GM18907 (cell line): ENCODE results near the gene NGEF.

Source experiments
- ATAC-seq: cut with Tn5 transposase; IDR thresholded peaks from one replicate; pipeline ENCODE4 v1.9.1; 2021; ENCODE audit warnings: mild to moderate bottlenecking, moderate library complexity; ENCODE audit not compliant: unreplicated experiment

NGEF gene

DNA sequence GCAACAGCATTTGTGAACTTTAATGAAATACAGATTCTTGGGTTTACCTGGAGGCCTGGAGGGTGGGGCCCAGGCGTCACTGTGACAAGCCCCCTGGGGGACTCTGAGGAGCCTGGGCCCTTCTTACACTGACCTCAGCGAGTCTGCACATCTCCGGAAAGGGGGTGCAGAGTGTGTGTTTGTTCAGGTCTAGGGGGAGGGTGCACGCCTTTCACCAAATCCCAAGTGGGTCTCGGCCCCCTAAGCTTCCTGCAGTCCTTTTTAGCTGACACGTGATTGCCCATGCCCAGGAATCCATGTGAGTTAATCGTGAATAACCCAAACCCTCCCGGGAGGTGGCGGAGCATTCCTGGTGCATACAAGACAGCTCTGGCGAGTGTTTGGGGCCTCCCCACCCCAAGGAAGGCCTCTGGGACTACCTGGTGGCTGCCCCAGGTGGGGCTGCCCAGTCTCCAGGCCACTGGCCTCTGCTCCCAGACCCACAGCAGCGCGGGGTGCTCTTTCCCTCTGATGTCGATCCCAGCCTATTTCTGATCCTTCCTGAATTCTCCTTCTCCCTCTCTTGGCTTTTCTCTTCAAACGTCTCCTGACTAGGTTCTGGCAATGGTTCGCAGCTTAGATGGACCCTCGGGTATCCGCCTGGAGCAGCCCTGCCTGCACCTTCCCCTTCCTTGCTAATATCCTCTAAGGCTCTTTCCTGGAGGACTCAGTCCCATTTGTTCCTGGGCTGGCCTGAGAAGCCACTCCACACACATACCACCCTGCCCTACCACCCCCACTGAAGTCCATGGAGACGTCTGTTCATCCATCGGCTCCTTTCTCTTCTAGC, 10.0 kb downstream of the NGEF start:
- ATAC-seq = no peak

DNA sequence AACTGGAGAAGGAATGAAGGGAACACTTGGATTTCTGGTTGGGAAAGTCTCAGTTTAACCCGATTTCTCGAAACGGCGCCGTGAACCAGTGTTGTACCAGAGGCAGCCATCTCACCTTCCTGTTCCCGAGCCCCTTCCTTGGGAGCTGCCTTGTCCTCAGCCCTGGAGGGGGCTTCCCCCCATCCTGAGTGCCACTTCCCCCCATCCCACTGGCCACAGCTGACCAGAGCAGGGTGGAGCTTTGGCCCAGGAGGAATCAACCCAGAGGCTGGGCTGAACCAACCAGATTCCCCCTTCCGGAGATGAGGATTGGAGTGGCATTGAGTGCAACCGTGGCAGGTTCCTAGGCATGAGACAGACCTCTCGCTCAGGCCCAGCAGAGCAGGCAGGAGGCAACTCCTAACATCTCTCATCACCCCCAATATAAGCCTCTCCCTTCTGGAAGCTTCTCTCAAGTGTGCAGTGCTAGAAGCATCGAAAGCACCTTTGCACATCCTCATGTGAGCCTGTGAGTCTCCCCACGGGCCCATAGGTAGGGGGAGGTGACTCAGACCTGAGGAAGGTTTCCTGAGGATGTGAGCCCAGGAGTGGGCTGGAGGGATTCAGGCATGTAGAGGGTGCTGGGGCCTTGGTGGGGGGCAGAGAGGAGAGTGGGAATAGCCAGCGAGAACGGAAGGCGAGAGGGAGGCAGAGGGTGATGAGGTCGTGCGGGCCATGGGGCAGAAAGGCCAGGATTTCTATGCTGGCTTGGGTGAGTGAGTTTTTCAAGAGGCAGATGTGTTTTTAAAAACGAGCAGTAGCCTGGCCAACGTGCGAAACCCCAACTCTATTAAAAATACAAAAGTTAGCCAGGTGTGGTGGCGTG, 11.9 kb downstream of the NGEF start:
- no peak for ATAC-seq

DNA sequence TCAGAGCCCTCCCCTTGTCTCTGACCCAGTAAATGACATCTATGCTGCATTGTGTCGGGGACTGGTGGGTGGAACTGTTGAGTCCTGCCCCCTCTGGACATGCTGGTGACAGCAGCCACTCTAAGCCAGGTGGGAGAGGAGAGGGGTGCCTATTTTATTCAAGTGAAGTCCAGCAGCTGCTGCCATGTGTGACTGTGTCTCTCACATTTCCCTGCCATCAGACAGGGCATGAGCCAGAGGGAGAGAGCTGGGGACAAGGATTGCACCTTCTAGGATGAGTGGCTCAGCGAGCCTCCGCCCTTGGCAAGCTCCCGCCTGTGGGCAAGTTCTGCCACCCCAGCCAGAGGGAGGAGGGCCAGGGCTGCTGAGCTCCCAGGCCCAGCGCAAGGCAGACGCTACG, 13.7 kb downstream of the NGEF start:
- no peak for ATAC-seq

DNA sequence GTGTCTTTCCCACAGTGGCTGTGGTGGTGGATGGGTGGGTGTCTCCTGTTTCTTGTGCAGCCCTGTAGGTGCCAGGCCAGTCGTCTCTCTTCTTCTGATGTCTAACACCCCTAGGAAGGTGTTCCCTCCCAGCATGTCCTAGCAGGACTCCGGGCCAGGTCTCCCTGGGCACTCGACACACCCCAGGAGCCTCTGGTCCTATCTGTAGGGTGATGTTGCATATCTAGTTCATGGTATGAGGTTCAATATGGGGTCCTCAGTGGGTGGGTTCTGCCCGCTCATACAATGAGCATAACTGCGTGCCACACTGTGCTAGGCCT, 14.4 kb downstream of the NGEF start:
- no peak for ATAC-seq

DNA sequence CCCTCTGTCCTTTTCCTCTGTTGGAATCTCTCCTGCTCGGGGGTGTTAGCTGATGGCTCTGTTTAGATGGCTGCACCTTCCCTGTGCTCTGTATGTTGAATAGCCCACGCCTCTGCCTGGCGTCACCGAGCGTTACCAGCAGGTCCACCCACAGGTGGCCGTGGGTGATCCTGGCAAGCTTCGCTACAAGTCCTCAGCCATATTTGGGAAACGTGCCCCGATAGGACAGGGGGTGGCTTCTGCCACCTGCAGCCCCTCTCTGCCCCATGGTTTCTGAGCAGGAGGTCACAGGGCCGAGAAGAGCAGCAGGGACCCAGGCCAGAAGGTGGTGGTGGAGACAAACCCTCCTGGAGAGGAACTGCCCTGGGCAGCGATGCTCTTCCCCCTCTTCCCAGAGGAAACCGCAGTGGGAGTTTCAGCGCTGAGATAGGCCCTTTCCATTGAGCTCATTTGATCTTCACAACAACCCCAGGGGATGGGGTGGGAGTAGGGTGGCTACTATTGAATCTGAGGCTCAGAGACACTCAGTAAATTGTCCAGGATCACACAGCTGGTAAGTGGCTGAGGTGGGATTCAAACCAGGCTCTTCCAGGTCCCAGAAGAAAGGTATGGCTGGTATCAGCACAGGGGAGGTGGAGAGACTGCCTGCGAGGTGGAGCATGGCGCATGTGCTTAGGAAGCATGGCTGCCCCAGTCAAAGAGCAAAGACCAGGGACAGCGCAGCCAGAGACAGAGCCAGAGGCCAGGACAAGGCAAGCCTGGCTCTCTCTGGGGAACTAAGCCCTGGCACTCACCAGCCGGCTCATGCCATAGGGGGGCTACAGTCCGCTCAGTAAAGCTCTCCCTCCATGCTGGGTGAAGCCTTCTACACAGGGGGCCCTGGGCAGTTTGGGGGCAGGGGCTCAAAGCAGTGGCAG, 15.0 kb downstream of the NGEF start:
- no peak for ATAC-seq

DNA sequence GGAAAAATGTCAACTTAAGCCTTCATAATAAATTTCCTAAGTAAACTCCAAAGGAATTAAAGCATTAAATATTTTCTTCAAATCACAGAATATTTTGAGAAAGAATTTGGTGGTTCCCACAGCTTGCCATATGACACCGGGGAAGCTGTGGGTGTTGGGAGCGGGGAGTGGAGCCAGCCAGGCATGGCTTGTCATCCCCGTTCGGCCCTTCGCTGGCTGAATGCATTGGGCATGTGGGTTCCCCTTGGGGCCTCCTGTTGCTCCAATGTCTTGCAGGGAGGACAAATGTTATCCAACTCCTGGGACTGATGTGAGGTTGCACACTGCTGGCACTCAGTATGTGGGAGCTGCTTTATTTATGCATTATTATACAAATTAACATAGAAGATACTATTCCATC, 18.6 kb downstream of the NGEF start:
- no peak for ATAC-seq

DNA sequence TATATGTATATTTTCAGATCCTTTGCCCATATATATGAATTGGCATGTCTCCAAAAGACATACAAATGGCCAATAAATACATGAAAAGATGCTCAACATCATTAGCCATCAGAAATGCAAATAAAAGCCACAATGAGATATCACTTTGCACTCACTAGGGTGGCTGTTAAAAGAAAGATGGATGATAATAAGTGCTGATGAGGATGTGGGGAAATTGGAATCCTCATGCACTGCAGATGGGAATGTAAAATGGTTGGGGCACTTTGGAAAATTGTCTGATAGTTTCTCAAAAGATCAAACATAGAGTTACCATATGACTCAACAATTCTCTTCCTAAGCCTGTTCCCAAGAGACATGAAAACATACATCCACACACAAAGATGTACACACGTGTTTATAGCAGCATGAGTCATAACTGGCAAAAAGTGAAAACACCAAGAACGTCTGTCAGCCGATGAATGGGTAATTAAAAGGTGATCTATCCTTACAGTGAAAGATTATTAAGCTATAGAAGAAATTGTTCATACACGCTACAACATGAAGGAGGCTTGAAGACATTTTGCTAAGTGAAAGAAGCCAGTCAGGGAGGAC, 19.7 kb downstream of the NGEF start:
- ATAC-seq = no peak

DNA sequence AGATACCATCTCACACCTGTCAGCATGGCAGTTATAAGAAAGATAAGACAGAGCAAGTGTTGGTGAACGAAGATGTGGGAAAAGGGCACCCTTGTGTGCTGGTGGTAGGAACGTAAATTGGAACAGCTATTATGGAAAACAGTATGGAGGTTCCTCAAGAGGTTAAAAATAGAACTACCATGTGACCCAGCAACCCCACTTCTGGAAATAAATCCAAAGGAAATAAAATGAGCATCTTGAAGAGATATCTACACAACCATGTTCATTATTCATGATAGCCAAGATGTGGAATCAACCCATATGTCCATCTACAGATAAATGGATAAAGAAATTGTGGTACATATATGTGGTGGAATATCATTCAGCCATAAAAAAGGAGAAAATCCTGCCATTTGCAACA, 26.9 kb downstream of the NGEF start:
- no peak for ATAC-seq

DNA sequence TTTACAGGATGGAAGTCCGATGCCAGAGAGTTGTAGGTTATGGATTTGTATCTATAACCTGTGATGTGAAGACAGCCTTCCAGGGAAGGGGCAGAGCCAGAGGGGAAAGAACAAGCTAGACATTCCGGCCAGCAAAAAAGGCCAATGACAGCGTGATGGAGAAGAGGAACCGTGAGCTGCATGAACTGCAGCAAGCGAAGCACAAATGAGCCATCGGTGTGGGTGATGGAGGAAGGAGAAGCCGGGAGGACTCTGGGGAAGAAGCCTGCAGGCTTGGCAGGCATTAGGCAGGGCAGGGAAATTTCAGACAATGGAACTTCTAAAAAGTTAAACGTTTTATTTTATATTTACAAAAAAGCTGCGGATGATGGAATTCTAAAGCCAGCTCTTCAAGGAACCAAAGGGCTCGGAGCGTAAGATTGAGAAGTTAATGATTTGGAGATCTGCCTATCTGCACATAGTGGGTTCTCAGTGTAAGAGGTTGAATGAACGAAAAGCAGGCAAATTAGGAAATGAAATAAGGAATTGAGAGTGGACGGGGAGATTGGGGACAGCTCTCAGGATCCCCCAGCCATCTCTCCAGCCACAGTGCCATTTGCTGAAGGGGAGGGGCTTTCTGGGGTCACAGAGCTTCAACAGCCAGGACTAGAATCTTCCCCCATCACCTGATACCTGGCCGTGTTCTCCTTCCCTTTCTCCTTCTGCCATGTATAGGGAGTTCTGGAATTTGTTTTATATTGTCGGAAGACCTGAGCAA, 28.4 kb downstream of the NGEF start:
- ATAC-seq = no peak

DNA sequence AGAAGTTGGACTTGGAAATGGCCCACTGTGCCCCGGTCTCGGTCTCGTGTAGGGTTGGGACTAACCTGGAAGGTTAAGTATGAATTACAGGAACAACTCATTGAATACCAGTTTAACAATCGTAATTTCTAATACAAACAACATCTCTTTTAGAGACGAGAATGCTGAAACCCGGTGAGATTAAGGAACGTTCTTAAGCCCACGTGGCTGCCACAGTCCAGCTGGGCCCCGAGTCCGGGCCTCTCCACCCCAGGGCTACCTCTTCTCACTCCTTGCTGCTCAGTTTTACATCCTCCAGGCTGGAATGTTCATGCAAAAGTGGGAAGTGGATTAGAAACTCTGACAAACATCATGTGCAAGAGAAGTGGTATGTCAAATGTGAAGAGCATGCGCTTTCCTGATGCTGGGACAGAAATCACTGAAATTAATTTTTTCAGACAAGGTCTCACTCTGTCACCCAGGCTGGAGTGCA, 29.4 kb downstream of the NGEF start:
- no peak for ATAC-seq

DNA sequence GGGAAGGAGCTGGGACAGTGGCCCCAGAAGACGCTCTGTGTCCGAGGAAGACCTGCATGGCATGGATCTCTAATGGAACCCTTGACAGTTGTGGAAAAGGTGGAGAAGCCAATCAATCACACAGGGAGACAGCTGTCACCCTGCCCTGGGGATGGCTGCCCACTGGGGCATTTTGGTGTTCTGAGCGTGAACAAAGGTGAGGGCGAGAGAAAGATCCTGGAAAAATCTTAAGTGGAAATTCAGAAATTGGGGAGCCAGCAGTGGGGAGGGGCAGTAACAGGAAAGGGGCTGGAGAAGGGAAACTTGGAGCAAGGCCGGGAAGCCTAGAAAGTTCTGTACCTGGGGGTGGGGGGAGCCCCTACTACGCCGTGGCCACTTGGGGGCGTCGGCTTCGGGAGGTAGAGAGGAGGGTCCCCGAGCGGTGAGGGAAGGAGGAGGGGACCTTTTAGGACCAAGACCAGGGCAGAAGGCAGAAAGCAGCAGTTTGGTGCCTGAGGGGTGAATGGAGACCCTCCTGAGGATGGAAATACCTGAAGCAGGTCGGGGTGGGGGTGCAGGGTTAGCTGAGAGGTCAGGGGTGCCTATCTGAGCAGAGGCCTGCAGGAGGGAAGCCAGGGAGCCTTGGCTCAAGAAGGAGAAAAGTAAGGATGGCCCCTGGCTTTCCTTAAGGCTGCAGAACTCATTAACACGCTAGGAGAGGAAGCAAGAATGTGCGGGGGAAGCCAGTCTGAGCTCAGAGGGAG, 30.0 kb downstream of the NGEF start:
- ATAC-seq = no peak

DNA sequence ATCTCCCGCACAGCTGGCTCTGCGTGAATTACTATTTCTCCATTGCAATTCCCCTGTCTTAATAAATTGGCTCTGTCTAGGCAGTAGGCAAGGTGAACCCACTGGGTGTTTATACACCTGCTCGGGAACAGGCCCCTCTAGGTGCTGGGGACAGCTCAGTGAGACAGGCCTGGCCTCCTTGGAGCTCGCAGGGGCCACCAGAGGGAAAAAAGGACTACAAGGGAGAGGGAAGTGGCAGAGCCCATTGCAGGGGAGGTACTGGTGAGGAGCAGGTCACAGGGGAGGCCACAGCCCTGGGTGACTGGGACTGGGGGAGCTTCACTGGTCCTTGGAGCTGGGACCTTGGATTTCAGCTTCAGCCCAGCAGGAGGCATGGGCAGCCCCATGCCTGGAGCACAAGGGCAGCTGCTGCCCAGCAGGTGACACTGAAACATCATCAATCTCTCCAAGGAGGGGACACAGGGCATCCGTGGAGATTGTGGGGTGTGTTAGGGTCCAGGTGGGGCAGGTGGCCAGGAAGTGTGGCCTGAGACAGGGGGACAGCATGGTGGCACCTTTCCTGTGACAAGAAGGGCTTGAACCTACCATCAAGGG, 31.2 kb downstream of the NGEF start:
- no peak for ATAC-seq

DNA sequence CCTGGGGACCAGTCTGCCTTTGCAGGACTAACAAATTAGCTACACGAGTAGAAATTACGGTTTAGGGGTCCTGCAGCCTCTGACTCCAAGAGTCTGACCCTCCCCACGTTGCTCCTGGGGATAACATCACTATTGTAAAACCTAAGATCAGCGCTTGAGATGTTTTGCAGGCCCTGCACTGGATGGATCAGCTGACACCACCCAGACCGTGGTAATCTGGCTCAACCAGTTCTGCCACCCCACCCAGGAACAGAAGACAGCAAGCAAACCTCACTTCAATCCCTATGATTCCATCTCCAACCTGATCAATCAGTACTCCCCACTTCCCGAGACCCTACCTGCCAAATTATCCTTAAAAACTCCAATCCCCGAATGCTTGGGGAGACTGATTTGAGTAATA, 31.7 kb downstream of the NGEF start:
- no peak for ATAC-seq

DNA sequence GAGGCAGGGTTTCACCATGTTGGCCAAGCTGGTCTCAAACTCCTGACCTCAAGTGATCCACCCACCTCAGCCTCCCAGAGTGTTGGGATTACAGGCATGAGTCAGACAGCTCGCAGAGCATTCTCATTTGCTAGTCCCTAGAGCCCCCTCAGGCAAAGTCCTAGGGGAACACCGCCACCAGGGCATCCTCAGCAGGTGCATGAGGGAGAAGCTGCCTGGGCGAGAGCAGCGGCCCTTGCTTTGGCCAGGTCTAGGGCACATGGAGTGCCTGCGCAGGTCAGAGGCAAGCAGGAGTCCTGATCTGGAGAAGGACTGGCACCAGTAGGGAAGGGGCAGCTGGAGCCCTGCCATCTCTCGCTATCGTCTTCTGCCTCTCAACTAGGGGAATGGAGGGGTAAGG, 32.4 kb downstream of the NGEF start:
- ATAC-seq = no peak

DNA sequence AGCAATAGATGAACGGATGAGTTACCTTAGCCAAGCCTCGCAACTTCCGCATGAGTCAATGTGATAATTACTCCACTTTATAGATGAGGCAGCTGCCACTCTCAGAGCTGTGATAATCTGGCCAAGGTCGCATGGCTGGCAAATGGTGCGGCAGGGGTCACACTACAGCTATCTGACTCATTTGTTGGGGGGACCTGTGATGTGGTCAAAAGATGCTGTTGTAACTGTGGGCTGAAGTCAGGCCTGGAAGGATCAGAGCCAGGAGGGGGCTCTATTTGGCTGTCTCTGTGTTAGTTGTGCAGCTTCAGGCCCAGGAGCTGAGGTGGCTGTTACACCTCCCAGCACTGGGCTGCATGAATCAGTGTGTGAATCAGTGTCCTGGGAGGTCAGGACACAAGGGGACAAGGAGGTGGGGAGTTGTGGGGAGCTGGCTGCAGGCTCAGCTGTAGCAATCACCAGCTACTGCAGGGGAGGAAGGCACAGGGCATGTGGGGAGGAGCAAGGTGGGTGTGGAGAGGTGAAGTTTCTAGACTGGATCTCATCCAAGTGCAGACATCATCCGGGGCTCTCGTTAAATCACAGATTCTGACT, 33.1 kb downstream of the NGEF start:
- no peak for ATAC-seq

DNA sequence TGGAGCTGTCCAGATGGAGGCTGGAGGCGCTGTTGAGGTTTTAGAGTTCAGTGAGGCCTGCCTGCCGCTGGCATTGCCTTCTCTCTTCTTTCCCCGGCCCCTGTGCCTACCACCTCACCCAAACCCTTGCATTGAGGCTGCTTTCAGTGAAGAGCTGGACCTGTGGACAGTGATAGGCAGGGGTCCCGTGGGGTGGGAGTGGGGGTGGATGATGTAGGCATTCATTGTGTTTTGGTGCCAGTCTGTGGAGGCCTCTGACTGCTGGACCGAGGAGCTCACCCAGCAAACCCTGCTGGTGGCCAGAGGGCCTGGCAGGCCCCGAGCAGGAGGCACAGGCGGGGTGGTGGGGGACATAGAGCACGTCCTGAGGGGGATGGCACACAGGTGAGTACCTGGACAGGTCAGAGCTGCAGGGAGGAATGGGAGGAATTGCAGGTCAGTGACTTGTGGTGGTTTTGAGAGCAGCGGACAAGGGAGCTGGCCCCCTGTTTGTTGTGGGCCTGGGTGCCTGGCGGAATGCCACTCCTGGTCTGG, 35.6 kb downstream of the NGEF start:
- no peak for ATAC-seq

DNA sequence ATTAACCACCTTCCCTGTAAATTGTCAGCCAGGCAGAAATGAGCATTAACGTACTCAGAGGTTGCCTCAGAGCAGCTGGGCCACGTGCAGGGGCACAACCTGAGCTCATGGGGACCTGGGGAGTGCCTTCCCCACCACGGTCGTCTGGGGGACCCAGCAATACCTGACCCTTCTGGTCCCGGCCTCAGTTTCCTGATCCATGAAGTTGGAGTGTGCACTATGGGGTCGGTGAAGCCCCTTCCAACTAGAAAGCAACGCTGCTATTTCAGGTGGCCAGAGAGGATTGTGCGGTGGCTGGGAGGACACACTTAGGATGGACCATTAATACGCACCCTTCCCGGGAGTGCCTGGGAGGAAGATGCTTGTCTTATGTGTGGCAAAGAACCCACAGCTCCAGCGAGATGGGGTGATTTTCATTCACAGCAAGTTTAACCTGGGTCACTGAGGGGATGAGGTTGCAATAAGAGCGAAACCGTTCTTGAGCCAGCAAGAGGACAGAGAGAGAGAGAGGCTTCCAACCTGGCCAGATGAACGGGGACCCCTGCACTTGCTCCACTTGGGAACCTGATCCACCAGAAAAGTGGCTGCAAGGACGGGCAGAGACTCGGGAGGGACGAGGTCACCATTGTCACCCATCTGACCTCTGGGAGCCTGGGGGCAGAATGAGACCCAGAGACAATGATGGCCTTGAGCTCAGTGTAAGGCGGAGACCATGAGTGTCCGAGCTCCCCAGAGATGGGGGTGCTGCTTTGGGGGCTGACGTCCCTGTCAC, 36.2 kb downstream of the NGEF start:
- no peak for ATAC-seq

DNA sequence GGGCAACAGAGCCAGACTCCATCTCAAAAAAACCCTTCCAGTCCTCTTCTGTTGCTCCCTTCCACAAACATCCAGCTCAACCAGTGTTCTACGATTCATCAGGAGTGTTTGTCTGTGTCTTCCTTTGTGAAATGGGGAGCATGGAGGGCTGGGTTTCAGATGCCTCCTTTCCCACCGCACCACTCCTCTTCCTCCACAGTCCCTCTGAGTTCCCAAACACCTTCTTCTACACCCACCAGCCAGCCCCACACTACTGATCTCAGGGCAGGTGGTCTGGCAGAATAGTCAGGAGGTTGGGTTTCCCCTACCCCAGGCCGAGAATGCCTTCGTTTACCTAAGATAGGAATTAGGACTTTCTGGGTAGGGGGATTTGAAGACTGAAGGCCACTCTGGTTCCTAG, 36.9 kb downstream of the NGEF start:
- no peak for ATAC-seq
